HG03097 (cell line): ENCODE data around the gene C10orf95.
A peak's percentile ranks its signal among the peaks of the same experiment; 100 is the strongest.
"Not testable (repeated sequence)": the region's sequence is repeated elsewhere in the genome, so short reads cannot be mapped to it uniquely, and the experiment has no call there.

Experiments
- ATAC-seq: cut with Tn5 transposase; IDR thresholded peaks from one replicate; pipeline ENCODE4 v1.9.1; 2021; ENCODE audit not compliant: unreplicated experiment, low FRiP score

C10orf95 gene

GRCh38 chr10:102467318-102467717 lies 16.0 kb upstream of the C10orf95 start:
- ATAC-seq: no peak

- ATAC-seq: no peak
Measured at GRCh38 chr10:102465466-102465865, 14.1 kb upstream of the C10orf95 start.

- no peak for ATAC-seq
Measured at GRCh38 chr10:102463983-102464382, 12.6 kb upstream of the C10orf95 start.

- ATAC-seq: no peak
Measured at GRCh38 chr10:102462512-102463054, 11.2 kb upstream of the C10orf95 start.

GRCh38 chr10:102461187-102462054 lies 10.1 kb upstream of the C10orf95 start:
- peak; percentile 75 for ATAC-seq

- ATAC-seq: peak; percentile 37
Measured at GRCh38 chr10:102460836-102461186, 9.5 kb upstream of the C10orf95 start.

GRCh38 chr10:102458656-102459055 lies 7.3 kb upstream of the C10orf95 start:
- no peak for ATAC-seq

- no peak for ATAC-seq
Measured at GRCh38 chr10:102457591-102458150, 6.3 kb upstream of the C10orf95 start.

- ATAC-seq: no peak
Measured at GRCh38 chr10:102455893-102456471, 4.6 kb upstream of the C10orf95 start.

- ATAC-seq: not testable (repeated sequence)
Measured at GRCh38 chr10:102454662-102455487, 3.5 kb upstream of the C10orf95 start.

GRCh38 chr10:102453502-102453901 lies 2.2 kb upstream of the C10orf95 start:
- no peak for ATAC-seq

GRCh38 chr10:102452672-102453340 lies 1.5 kb upstream of the C10orf95 start:
- no peak for ATAC-seq

GRCh38 chr10:102450374-102451104 lies 804 bp downstream of the C10orf95 start:
- ATAC-seq: peak; percentile 64

- ATAC-seq: no peak
Measured at GRCh38 chr10:102450124-102450373, 1.3 kb downstream of the C10orf95 start.

GRCh38 chr10:102449321-102450123 lies 1.8 kb downstream of the C10orf95 start:
- ATAC-seq: no peak

- no peak for ATAC-seq
Measured at GRCh38 chr10:102444851-102445250, 6.5 kb downstream of the C10orf95 start.

GRCh38 chr10:102438374-102438773 lies 13.0 kb downstream of the C10orf95 start:
- no peak for ATAC-seq

GRCh38 chr10:102437515-102437914 lies 13.8 kb downstream of the C10orf95 start:
- ATAC-seq: no peak

GRCh38 chr10:102436312-102436711 lies 15.0 kb downstream of the C10orf95 start:
- no peak for ATAC-seq
